Islet precursor cell (in vitro differentiated cells): ENCODE data around the gene CISD1.
"Not testable (repeated sequence)": the region's sequence is repeated elsewhere in the genome, so short reads cannot be mapped to it uniquely, and the experiment has no call there.

ENCODE experiments used
- DNase-seq: peaks from one replicate; pipeline ENCODE4 v3.0.0-alpha.2; 2018

The CISD1 gene

DNA sequence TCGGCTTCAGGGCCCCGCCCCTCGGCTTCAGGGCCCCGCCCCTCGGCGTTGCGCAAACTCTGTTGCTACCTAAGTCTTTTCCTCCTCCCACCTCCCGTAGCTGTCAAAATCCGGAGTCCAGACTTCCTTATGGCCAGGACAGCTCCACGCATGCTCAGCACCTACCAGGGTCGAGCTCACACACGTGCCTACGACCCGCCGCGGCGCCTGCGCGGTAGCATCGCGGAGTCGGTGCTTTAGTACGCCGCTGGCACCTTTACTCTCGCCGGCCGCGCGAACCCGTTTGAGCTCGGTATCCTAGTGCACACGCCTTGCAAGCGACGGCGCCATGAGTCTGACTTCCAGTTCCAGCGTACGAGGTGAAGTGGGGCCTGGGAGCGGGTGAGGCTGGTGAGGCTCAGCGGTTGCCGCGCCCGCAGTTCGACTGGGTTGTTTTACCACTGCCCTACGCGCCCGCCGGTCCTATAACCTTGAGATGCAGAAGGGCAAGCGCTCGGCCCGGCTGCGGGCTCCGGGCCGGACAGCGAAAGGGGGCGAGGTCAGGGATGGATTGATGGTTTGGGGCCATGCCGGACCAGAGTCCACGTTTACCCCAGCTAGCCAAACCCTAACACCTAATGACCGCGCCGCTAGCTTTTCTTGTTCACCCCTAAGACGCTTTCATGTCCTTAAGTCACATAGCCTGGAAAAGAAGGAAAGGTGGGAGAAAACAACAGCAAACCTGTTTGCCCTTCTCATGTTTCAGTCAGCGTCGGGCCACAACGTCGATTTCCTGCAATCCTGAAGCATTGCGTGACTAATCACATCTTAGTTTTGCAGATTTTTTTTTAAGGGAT, at the start of gene CISD1:
CISD1 (plus strand) TSS at position 217 of the 836 bp plus-strand sequence; CDS start at position 329, 112 bp downstream.
- peak; percentile 99 for DNase-seq

DNA sequence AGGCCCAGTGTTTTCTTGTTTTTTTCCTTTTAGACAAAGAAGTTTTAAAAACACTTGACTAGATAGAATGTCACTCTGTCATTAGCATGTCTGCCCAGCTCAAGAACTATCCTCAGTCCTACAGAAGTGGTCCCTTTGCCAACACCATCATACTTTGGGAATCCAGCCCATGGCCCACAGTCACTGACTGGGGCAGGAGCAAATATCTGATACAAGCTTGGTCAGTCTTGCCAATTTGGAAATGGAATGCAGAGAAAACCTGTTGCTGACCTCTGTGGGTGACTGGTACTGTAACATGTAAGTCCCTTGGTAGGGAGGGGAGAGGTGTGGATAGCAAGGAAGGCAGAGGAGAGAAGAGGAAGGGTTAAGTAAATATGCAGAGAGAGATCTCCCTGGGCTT, 49.1 kb upstream of the CISD1 start:
- no peak for DNase-seq

DNA sequence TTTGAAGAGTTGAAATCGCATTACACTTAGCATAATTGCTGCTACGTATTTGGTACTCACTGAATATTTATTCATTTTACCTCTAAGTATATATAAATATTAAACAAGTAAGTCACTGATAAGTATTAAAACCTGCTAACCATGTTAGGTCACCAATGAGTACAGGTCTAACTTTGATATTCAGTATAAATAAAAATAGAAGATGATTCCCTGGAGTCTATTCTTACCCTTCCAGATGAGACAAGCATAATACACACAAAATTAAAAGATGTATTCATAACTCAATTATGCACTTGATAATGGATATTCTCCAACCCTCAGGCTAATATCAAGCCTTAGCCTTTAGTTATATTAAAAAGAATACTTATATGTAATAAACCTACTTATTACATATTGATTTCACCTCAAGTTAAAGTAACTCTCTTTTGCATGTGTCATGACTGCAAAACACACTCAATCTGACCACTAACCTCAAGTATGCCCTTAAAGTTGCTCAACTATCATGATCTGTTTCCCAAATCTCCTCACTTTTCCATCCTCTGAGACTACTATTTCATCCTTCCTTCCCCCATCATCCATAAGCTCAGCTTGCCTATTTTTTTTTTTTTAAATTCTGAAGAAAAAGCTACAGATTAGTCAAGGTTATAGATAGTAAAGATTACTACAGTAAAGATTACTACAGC, 48.1 kb upstream of the CISD1 start:
- DNase-seq: no peak

DNA sequence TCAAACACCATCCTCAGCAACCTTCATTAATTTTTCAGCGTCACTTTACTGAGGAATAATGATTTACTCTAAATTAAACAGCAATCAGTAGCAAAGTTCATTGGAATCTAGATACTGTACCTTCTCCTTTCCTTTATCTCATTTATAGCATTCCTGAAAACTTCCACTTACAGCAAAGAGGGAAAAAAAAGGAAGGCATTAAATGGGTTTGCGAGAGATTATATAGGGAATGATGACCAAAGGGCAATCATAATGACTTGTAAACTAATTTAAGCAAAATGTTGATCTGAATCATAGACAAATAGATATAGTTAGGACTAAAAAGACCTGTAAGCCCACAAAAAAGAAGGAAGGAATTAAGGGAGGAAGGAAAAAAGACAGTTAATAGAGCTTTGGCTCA, 43.3 kb upstream of the CISD1 start:
- DNase-seq: no peak

DNA sequence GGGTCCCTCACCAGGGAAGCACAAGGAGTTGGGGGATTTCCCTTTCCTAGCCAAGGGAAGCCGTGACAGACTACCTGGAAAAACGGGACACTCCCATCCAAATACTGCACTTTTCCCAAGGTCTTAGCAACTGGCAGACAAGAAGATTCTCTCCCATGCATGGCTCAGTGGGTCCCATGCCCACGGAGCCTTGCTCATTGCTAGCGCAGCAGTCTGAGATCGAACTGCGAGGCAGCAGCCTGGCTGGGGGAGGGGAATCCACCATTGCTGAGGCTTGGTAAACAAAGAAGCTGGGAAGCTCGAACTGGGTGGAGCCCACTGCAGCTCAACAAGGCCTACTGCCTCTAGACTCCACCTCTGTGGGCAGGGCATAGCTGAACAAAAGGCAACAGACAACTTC, 39.1 kb upstream of the CISD1 start:
- DNase-seq: not testable (repeated sequence)

DNA sequence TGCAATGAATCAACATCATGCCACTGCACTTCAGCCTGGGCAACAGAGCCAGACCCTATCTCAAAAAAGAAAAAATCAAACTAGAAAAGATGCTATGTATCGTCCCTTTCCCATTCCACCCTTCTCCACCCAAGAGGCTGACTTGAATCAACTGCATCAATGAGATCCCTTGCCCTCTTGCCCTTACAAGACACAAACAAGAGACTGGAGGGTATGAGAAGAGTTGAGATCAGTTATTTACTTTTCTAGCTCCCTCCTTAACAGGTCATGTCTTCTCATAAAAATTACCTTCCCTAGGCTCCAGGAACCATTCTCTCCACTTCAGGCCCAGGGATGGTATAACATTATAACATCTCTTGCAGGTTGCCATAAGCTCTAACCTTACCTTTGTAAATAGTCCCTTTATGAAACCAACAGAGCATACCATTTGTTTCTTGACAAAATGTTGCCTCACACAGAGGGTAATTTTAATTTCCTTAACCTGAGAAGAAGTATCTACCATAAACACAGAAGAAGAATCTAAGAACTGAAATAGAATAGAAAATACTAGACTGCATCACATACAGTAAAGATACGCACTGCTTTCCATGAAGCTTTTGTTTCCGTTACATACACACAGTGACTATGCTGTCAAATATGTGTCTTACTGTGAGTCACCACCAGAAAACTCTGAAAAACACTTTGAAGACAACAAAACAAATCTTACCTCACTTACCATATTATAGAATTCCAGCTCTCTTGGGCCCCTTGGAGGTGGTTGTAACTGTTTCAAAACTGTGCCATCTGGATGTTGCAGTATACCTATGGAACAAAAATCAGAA, 31.7 kb upstream of the CISD1 start:
- no peak for DNase-seq

DNA sequence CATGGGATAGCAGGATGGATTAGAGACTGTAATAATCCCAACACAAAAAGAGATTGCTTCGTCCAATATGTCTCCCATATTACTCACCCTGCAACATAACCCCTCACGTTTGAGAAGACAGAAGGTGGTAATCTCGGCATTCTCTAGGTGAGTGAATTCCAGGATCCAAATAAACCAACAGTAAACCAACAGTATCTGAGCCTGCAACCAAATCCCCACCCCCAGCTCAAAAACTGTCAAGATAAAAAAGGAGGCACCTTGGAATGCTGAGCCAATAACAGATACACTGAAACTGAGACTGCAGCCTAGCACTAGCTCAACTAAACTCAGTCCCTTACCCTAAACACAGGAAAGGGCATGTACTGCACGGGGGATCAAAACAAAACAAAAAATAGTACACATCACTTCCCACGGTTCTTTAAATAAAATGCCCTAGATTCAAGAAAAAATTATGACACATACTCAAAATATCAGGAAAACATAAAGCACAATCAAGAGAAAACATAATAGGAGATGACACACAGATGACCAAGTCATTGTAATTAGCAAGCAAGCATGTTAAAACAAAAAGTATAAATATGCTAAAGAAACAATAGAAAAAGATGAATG, 29.3 kb upstream of the CISD1 start:
- no peak for DNase-seq

DNA sequence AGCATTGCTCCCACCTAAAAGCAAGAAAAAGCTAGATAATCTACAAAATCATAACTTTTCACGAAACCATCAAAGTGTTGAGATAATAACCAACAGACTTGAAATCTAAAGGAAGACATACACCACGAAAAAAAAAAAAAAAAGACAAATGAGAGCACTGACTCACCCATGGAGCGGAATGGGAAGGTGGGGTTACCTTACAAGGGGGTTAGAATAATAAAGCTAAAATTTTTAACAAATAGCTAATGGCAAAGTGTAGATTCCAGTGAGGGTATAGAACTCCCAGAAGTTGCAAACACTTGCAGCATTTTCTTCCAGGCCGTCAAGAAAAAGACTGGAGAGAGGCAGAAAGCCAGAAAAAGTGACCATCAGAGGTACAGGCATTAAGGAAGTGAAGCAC, 28.4 kb upstream of the CISD1 start:
- DNase-seq: no peak

DNA sequence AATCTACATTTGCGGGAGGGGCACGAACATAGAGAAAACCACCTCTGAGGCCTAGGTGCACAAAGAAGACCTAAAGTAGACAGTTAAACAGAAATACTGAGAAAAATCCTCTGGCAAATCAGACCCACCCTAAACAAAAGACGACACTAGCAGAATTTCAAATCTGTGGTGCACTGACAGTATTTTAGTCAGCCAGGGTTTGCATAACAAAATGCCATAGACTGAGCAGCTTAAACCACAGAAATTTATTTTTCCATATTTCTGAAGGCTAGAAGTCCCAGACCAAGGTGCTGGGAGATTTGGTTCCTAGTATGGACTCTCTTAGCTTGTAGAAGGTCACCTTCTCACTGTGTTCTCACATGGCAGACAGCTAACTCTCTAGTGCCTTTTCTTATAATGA, 27.6 kb upstream of the CISD1 start:
- no peak for DNase-seq

DNA sequence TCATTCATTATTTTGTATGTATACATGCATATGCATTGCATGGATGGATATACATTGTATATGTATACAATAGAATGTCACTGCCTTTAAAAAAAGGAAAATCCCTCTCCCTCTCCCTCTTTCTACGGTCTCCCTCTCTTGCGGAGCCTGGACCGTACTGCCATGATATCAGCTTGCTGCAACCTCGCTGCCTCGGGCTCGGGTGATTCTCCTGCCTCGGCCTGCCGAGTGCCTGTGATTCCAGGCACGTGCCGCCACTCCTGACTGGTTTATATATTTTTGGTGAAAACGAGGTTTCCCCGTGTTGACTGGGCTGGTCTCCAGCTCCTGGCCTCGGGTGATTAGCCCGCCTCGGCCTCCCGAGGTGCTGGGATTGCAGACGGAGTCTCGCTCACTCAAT, 25.7 kb upstream of the CISD1 start:
- DNase-seq: no peak

DNA sequence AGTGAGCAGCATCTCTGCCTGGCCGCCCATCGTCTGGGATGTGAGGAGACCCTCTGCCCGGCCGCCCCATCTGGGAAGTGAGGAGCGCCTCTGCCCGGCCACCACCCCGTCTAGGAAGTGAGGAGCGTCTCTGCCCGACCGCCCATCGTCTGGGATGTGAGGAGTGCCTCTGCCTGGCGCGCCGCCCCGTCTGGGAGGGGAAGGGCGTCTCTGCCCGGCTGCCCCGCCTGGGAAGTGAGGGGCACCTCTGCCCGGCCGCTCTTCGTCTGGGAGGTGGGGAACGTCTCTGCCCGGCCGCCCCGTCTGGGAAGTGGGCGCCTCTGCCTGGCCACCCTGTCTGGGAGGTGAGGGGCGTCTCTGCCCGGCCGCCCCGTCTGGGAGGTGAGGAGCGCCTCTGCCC, 25.2 kb upstream of the CISD1 start:
- not testable (repeated sequence) for DNase-seq

DNA sequence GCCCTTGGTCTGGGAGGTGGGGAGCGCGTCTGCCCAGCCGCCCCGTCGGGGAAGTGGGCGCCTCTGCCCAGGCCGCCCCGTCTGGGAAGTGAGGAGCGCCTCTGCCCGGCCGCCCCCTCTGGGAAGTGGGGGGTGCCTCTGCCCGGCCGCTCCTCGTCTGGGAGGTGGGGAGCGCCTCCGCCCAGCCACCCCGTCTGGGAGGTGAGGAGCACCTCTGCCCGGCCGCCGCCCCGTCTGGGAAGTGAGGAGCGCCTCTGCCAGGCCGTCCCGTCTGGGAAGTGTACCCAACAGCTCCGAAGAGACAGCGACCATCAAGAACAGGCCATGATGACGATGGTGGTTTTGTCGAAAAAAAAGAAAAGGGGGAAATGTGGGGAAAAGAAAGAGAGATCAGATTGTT, 24.7 kb upstream of the CISD1 start:
- DNase-seq: not testable (repeated sequence)

DNA sequence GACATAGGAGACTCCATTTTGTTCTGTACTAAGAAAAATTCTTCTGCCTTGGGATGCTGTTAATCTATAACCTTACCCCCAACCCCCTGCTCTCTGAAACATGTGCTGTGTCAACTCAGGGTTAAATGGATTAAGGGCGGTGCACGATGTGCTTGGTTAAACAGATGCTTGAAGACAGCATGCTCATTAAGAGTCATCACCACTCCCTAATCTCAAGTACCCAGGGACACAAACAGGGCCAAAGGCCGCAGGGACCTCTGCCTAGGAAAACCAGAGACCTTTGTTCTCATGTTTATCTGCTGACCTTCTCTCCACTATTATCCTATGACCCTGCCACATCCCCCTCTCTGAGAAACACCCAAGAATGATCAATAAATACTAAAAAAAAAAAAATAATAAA, 24.3 kb upstream of the CISD1 start:
- DNase-seq: not testable (repeated sequence)

DNA sequence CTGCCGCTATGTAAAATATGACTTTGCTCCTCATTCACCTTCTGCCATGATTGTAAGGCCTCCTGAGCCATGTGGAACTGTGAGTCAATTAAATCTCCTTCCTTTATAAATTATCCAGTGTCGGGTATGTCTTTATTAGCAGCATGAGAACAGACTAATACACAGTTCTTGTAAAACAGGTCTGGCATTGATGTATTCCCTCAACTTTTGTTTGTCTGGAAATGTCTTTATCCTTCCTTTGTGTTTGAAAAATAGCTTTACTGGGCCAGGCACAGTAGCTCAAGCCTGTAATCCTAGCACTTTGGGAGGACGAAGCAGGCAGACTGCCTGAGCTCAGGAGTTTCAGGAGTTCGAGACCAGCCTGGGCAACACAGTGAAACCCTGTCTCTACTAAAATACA, 15.8 kb upstream of the CISD1 start:
- DNase-seq: no peak

DNA sequence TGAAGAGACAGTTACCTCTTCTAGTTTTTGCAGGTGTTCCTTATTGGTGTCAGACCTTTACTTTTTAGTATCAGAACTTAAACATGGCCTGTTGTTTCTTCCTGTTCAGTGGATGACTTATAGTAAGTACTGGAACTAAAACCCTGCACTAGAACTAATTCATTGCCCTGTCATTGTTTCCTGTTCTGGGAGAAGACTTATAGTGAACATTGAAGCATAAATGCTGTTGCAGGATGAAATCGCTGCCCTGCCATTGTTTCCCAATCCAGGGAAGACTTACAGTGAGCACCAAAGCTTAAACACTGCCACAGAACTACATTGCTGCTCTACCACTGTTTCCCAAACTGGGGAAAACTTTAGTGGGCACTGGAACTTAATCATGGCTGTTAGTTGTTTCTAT, 14.3 kb upstream of the CISD1 start:
- DNase-seq: no peak

DNA sequence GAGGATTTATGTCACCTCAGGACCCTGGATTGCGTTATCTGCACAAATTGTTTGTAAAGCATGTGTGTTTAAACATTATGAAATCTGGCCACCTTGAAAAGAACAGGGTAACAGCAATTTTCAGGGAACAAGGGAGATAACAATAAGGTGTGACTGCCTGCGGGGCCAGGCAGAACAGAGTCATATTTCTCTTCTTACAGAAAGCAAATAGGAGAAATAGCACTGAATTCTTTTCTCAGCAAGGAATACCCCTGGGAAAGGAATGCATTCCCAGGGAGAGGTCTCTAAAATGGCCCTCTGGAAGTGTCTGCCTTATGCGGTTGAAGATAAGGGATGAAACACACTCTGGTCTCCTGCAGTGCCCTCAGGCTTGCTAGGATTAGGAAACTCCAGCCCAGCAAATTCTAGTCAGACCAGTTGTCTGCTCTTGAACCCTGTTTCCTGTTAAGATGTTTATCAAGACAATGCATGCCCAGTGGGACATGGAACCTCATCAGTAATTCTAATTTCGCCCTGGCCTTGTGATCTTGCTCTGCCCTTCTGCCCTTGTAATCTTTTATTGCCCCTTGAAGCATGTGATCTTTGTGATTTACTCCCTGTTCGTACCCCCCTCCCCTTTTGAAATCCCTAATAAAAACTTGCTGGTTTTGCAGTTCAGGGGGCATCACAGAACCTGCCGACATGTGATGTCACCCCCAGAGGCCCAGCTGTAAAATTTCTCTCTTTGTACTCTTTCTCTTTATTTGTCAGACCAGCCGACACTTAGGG, 12.8 kb upstream of the CISD1 start:
- DNase-seq: peak; percentile 84

DNA sequence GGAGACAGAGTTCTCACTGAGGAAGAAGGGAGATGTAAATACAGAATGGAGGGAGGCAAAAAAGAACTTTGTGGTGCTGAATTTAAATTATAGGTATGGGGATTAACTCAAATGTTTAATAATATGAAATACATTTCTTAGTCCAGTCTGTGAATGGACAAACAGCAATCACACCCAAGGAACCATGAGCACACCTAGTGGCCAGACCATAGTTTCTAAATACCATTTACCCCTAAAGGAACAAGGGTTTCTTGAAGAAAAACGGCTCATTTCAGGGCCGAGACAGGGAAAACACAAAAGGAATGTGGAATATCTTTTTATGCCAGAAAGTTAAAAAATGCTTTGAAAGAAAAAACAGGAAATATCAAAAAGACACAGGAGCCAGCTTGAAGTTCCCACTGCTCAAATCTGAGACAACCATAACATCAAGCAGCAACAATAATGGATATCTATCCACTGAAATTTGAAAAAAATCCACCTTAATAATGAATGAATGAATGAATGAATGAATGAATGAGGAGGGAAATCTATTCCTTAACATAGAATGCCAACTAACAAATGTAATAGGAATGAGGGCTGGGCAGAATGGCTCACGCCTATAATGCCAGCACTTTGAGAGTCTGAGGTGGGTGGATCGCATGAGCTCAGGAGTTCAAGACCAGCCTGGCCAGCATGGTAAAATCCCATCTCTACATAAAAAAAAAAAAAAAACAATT, 9.8 kb upstream of the CISD1 start:
- no peak for DNase-seq

DNA sequence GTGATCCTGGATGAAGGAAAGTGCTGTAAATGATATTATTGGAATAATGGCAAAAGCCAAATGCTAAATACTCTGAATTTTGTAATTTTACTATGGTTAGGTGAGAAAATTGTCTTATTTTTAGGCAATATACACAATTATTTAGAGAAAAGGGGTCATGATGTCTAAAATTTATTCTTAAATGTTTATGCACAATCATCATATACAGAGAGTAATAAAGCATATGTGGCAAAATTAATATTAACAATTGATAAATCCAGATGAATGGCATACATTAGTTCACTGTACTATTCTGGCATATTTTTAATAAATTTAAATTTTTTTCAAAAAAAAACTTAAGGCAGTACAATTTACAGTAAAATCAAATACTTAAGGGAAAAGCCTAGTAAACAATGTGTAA, 8.6 kb upstream of the CISD1 start:
- DNase-seq: no peak

DNA sequence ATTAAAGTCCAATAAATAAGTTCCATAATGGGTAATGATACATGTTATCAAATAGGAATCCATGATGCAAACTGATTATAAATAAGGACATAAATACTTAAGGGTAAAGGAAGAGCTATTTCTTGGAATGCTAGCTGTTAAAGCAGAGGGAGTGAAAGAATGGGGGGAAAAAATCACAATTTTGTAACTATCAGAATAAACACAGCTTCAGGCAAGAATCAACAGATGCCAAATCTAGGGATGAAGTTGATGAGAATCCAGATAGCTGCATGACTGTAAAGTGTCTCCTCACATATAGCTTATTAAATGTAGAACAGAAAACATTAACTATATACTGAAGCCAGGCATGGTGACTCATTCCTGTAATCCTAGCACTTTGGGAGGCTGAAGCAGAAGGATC, 6.2 kb upstream of the CISD1 start:
- no peak for DNase-seq

DNA sequence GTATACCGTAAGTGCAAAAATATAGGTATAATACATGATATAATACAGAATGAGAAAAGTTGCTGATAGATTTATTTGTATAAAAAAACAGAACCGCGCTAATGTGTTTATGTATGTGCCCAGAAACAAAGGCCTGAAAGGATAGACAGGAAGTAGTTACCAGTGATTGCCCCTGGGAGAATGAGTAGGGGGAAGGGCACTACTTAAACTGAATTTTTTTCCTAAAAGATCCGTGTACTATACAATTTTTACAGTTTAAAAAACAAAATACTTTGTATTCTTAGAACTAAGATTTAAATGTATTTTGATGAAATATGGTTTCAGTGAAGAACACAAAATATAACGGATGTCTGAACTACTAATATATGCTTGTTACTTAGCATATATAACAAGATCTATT, 4.2 kb upstream of the CISD1 start:
- DNase-seq: no peak

DNA sequence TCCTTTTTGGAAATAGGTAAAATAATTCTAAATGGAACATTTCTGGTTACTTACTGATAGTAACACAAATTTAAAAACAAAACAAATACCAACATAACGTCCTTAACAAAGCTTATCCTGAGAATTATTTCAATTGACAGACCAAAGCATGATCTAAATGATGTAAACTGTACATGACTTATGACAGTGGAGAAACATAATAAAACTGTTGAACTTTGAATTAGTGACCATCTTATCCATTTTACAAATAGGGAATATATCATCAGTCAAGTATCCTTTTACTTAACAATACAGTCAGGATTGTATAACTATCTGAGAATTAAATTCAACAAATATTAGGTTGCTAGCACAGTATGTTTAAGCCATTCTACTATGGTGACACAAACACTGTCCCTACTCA, 3.7 kb upstream of the CISD1 start:
- no peak for DNase-seq
